Peyer's patch (tissue), 4 donors: Measurements from ENCODE around the gene HOXC11.

Experiments
- CTCF ChIP-seq, 6 experiments: fragments of 450-650 bp in 4 of 6; fragments of 200-600 bp in 2 of 6; sonication (generic) in 1 of 6; IDR thresholded peaks; one replicate each; pipeline ENCODE4 v1.5.1; 2017 to 2019; ENCODE audit warnings: antibody characterized with exemption in 6 of 6, mild to moderate bottlenecking in 3 of 6, moderate library complexity in 1 of 6
- POLR2A ChIP-seq, 2 donors: fragments of 450-650 bp; IDR thresholded peaks; one replicate each; pipeline ENCODE4 v1.5.1; 2017; ENCODE audit warnings: antibody characterized with exemption in 2 of 2, mild to moderate bottlenecking in 2 of 2, moderate library complexity in 2 of 2

- TF ChIP-seq CTCF (IDR thresholded peaks at IDR 0.05) (no peak), POLR2A (IDR thresholded peaks at IDR 0.05) (no peak)
These were observed 44.3 kb downstream of the HOXC11 start for GRCh38 chr12:54017027-54017788.
